Fibroblast of pulmonary artery (primary cell): ENCODE data around the gene SLC29A3.

ENCODE experiments used
- DNase-seq: peaks from one replicate; pipeline ENCODE4 v3.0.0-alpha.2; 2010; ENCODE audit warnings: low read depth
- H3K4me3 ChIP-seq: replicated peaks from 2 replicates; pipeline ENCODE4 v1.5.1; 2011; ENCODE audit warnings: low read depth, mild to moderate bottlenecking, control low read depth, low read length, moderate library complexity
- CTCF ChIP-seq: IDR thresholded peaks from 2 replicates; pipeline ENCODE4 v1.5.1; 2011; ENCODE audit warnings: mild to moderate bottlenecking, control low read depth, low read length, inconsistent platforms; ENCODE audit errors: missing control alignments

The SLC29A3 gene

GRCh38 chr10:71382757-71383156 lies 63.7 kb downstream of the SLC29A3 start:
- TF ChIP-seq CTCF, result no peak
- no peak overlapping the region for H3K4me3 ChIP-seq
- DNase-seq, result no peak

- TF ChIP-seq CTCF, result peak; percentile 89
- no peak overlapping the region for H3K4me3 ChIP-seq
- DNase-seq, result peak; percentile 48
Observed at GRCh38 chr10:71383972-71384687, 65.1 kb downstream of the SLC29A3 start.

GRCh38 chr10:71388171-71388570 lies 69.1 kb downstream of the SLC29A3 start:
- DNase-seq, result no peak
- H3K4me3 ChIP-seq, result no peak overlapping the region
- no peak for TF ChIP-seq CTCF

GRCh38 chr10:71388583-71389310 lies 69.7 kb downstream of the SLC29A3 start:
- DNase-seq, result no peak
- TF ChIP-seq CTCF, result no peak
- H3K4me3 ChIP-seq, result no peak overlapping the region

- no peak for TF ChIP-seq CTCF
Observed at GRCh38 chr10:71389768-71390460, 70.9 kb downstream of the SLC29A3 start.

GRCh38 chr10:71390461-71390835 lies 71.4 kb downstream of the SLC29A3 start:
- DNase-seq, result no peak

More at GRCh38 chr10:71389768-71390460, 70.9 kb downstream of the SLC29A3 start:
- no peak overlapping the region for H3K4me3 ChIP-seq
- DNase-seq, result no peak

More at GRCh38 chr10:71390461-71390835, 71.4 kb downstream of the SLC29A3 start:
- TF ChIP-seq CTCF, result no peak
- H3K4me3 ChIP-seq, result no peak overlapping the region
